GM12874 (cell line): Measurements from ENCODE around the gene MCF2L.

Source experiments
- TF ChIP-seq, protein P1 (sequence below): IDR thresholded peaks from 2 replicates; pipeline ENCODE4 v1.5.1; 2011; ENCODE audit warnings: low read depth, mild to moderate bottlenecking, control low read depth, low read length, moderate library complexity; ENCODE audit not compliant: insufficient read depth

Gene MCF2L

DNA sequence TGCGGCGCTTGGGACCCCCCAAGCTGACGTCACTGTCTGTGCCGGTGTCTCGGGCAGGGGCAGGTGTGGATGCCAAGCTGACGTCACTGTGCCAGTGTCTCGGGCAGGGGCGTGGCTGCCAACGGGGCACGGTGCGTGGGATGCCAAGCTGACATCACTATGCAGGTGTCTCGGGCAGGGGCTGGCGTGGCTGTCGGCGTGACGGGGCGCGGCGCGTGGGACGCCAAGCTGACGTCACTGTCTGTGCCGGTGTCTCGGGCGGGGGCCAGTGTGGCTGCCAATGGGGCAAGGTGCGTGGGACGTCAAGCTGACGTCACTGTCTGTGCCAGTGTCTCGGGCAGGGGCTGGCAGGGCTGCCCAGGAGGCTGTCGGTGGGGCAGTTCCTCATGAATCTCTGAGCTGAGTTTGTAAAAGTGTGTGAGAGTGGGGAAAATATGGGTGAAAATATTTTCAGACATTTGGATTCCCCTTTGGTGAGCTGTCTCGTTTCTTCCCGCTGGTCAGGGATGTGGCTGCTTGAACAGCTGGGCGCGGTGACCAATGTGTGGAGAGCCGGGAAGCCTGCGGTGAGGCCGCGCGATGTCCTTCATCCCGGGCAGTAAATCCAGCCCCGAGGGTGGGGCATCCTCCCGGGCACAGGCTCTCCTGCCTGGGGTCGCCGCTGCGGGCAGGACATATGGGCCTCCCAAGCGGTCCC, 25.2 kb downstream of the MCF2L start:
- TF ChIP-seq, protein P1, sequence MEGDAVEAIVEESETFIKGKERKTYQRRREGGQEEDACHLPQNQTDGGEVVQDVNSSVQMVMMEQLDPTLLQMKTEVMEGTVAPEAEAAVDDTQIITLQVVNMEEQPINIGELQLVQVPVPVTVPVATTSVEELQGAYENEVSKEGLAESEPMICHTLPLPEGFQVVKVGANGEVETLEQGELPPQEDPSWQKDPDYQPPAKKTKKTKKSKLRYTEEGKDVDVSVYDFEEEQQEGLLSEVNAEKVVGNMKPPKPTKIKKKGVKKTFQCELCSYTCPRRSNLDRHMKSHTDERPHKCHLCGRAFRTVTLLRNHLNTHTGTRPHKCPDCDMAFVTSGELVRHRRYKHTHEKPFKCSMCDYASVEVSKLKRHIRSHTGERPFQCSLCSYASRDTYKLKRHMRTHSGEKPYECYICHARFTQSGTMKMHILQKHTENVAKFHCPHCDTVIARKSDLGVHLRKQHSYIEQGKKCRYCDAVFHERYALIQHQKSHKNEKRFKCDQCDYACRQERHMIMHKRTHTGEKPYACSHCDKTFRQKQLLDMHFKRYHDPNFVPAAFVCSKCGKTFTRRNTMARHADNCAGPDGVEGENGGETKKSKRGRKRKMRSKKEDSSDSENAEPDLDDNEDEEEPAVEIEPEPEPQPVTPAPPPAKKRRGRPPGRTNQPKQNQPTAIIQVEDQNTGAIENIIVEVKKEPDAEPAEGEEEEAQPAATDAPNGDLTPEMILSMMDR: no peak

DNA sequence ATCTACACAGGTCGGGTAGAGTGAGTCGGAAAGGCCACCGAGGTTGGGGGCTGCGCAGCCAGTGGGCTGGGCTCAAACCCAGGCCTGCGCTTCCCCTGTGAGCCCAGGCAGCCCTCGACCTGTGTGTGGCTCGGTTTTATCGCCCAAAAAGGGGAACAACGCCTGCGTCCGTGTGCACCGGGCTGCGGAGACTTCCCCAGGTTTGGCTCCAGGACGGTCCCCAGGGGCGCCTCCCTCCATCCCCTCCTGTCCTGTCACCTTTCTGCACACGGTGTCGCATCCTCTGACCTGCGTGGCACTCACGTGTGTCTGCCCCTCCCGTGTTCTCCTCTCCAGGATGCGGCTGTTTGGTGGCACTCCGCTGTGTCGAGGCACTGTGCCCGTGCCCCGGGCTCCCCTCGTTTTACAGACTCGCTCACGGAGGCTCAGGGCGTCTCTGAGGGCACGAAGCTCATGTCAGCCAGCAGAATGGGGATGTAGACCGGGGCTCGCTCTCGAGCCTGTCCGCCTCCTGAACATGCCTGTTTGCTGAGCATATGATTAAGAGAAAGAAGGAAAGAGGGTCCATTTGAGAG, 25.9 kb downstream of the MCF2L start:
- TF ChIP-seq, protein P1: no peak

DNA sequence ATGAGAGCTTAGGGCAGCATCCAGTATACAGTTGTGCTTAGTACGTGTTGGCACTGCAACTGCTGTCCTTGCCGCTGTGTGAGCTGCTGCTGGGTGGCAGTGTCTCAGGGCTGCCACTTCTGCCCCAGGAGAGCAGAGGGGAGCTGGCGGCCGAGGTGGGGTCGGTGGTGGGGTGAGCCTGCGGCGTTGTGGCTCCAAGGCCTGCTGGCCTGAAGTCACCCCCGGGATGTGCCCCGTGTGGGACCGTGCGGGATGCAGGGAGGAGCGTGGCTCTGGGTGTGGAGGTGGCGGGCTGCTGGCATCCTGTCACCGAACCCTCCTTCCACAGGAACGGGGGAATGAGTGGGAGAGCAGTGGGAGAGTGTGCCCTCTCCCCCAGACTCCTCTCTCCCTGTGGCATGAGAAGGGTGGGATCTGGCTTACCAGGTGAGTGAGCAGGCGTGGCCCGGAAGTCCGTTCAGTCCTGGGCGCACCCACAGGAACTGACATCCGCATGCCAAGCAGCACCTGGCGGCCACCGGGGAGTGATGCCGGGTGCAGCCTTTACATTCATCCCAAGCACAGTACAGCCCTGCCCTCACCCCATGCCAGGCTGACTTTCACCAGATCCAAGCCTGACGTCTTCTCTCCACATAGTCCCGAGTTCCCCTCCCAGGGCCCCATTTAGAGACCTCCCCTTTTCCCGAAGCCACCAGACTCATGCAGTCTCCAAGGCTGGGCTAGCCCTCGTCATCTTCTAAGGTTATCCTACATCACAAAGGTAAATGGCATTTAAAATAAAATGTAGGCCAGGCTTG, 26.6 kb downstream of the MCF2L start:
- TF ChIP-seq, protein P1: no peak

DNA sequence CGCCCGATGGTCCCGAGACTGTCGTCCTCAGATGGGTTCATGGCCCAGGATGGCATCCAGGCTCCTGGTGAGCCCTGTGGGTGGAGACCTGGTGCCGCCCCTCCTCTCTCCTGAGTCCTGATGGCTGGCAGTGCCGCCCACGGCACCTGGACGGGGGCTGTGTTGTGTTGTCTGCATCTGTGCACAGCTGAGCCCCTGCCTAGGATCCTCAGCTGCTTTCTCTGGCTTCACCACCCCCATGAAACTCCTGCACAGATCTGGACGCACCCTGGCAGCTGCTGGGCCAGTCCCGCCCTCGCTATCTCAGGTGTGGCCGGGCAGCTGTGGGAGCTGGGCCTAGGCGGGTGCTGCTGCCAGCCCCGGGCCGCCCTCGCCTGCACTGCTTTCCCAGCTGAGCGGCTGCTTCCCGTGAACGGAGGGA, 27.7 kb downstream of the MCF2L start:
- TF ChIP-seq, protein P1: no peak

DNA sequence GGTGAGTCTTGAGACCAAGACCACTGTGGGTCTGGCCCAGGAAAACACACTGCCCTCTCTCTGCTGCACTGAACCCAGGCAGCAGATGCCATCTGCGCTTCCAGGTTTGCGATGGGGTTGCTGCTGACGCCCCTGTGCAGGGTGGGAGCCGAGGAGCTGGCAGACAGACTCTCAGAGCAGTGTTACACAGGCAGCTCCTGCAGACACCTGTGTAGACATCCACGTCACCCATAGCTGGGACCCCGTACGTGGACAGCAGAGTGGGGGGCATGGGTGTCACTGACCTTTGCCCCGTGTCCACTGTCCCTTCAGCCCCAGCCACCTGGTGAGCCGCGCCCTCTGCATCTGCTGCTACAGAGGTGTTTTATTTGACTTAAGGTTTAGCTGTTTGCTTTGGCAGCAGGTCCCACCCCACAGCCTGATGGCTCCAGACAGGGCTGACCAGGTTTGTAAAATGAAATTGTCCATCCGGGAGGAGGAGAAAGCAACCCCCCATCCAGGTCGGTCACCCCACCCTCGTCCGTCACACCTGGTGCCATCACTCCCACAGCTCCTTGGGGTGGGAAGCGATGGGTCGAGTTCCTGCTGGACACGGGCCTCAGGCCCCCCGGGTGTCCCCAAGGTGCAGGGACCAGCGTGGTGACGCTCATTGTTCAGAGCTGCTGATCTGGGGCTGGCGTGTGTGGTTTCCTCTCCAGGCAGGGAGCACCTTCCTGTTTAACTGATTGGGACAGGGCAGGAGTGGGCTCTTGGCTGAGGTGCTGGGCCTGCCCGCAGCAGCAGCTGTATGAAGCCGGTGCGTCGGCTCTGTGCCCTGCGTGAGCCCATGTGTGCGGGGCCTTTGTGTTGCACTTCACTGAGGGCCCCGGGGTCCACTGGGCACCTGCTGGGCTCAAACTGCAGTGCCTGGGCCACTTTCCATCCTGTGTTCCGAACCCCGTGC, 28.4 kb downstream of the MCF2L start:
- TF ChIP-seq, protein P1: no peak

DNA sequence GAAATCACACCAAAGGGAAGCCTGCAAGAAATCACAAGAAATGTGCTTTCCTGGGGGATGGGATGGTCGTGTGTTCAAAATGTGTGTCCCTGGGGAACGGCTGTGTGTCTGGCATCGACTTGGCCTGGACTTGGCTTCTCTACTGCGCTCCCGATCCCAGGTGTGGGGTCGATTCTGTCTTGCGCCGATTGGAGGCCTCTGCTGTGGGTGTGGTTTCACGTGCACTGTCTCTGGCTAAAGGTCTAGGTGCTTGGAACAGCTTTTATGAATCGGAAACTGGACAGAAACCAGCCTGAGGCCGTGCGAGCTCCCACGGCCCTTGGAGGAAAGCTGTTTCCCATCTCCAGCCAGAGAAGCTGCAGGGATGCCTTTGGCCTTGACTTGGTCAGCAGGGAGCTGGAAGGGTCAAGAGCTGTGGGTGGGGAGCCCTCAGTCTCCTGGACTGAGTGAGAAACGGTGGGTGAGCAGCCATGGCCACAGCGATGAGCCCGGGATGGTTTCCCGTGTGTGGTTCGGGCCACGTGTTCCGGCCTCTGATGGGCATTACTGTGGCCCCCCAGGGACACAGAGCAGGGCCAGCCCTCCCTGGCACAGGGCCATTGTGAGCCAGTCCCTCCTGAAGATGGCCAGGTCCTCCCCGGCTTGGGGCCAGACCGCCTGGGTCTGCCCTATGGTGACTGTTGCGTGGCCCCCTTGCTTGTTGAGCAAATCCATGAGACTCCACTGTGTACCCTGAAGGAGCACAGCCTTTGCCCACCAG, 29.7 kb downstream of the MCF2L start:
- TF ChIP-seq, protein P1: no peak
